Ramos (cell line): ENCODE data around the gene S100A11.

Source experiments
- in situ Hi-C: fragments of 300-500 bp; cut with MboI; formaldehyde crosslinking; loops from one replicate; pipeline ENCODE4 v1.14.3; 2022; ENCODE audit warnings: low sequenced_read_pairs; ENCODE audit not compliant: unreplicated experiment

S100A11 gene

DNA sequence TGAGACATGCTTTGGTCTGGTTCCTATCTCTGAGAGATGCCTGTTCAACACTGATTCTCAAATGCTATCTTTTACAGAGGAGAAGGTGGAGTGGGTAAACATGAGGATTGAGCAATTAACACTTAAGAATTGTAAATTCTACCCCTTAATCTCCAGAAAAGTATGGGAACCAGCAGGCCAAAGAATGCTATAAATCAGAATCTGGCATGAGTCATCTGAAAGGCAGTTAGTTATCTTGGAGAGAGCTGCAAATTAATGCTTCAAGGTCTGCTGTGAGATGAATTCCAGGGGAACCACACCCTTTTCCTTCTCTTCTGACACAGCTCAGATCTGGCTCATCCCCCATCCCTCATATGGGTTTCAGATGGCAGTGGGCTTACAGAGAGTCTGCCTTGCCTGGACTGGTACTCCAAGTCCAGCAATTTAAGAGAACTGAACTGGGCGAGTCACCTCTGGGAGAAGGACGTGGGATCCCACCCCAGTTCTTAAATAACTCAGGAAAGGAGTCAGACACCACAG, 48.3 kb downstream of the S100A11 start:
- in situ Hi-C loops = no loop called here

DNA sequence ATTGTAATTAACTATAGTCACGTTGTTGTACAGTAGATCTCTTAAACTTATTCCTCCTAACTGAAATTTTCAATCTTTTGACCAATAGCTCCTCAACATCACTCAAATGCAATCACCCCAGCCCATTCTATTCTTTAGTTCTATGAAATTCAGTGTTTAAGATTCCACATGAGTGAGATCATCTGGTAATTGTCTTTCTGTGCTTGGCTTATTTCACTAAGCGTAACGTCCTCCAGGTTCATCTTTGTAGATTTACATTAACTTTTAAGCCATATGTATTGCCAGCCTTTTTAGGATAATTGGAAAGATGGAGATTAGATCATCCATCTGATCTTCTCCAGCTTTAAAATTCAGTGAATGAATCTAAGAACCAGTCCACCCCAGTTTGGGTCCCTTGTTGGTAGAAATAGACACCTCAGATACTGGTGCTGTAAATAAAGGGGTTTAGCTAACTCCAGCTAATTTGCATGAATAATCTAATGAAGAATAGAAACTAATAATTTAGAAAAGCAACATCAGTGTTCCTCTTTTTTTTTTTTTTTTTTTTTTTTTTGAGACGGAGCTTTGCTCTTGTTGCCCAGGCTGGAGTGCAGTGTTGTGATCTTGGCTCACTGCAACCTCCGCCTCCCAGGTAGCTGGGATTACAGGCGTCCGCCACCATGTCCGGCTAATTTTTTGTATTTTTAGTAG, 50.2 kb downstream of the S100A11 start:
- in situ Hi-C loops = no loop called here

GRCh38 chr1:151985768-151986167, 51.0 kb downstream of the S100A11 start:
- in situ Hi-C loops = no loop called here

GRCh38 chr1:151985270-151985669, 51.5 kb downstream of the S100A11 start:
- in situ Hi-C loops = no loop called here

DNA sequence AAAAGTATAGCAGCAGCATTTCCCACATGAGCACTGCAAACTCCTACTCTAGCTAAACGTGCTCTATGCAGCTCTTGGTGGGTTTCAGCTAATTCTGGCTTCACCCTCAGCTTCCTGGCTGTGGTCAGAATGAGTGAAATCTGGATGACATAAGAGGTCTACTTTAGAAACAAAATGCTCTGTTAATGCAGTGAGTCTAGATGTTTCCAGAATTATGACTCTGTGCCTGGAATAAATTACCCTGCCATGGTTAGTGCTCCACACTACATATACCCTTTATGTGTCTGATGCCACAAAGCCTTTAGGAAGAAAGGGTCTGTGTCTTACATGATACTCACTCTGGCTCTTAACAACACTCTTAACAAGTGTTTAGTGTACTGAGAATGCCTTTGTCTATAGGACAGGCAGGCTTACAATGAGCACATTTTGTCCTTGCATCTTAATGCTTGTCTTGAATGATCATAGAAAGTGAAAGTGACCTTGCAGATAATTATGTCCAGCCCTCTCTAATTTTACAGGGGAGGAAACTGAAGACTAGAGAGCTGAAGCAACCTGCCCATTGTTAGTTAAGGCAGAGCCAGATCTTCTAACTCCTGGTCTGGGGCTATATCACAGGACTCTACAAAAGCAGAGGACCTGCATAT, 52.4 kb downstream of the S100A11 start:
- in situ Hi-C loops = no loop called here
